ENCODE data around the gene CDC25B. TPM values are rescaled to one million over a fixed set of nuclear protein-coding genes. Genes with fewer than 3 reads are reported as not detected.

CDC25B gene
- total RNA-seq, 1 experiment from 2014 or later, result 223 TPM

GRCh38 chr20:3778976-3779375 is 17.1 kb upstream of the CDC25B start:
- Histone ChIP-seq H3K4me2 (ENCODE audit: low read length) (no peak overlapping the region), H3K27ac (ENCODE audit: low read depth, low read length) (no peak overlapping the region), H2AFZ (ENCODE audit: low read depth, low read length, poor library complexity, severe bottlenecking) (no peak overlapping the region), H4K20me1 (ENCODE audit: insufficient read depth) (no peaks in the 10 kb centered on the region), H3K27me3 (ENCODE audit: insufficient read depth, low read length) (no peaks in the 10 kb centered on the region), H3K79me2 (ENCODE audit: insufficient read depth, low read length) (peaks cover 5% of the 10 kb centered on the region; the same call in 1 of the 2 replicates), H3K9me2 (ENCODE audit: insufficient read depth) (no peaks in the 10 kb centered on the region), H3K4me3 (replicated peaks in 1 of 2; ENCODE audit: low read depth in 1 of 2, low read length in 2 of 2) (no peak overlapping the region), H3K4me1 (ENCODE audit: control insufficient read depth in 1 of 2, insufficient read depth in 2 of 2, low read length in 2 of 2) (peaks cover 0 to 7% of the 10 kb centered on the region in 2 experiments; a peak in 3 of 4 replicates), H3K9me3 (ENCODE audit: control insufficient read depth in 1 of 2, insufficient read depth in 1 of 2, low read depth in 1 of 2, low read length in 2 of 2) (peaks cover 0 to 4% of the 10 kb centered on the region in 2 experiments; a peak in 1 of 4 replicates), H3K36me3 (ENCODE audit: control insufficient read depth in 1 of 2, insufficient read depth in 2 of 2, low read length in 2 of 2) (no peaks in the 10 kb centered on the region), H3K9ac (ENCODE audit: low read length) (no peak overlapping the region)
- no peak for DNase-seq (ENCODE audit: low read depth, low spot score)
- intact Hi-C loops (cut with micrococcal nuclease), result no loop called here
- no TSS peak for BruUV-seq (replicated peaks)
- POLR2A ChIA-PET, result no interaction called here
- RAD21 ChIA-PET (ENCODE audit: low non-redundant PET in 1 of 2, low total read pairs in 2 of 2, uncharacterized antibody in 2 of 2, unreplicated experiment in 2 of 2), result no interaction called here
- ATAC-seq, result no peak
- CTCF ChIA-PET, result no interaction called here
- TF ChIP-seq YY1 (IDR thresholded peaks at IDR 0.05; ENCODE audit: extremely low read depth, insufficient replicate concordance, low read depth, low read length) (no peak), POLR2AphosphoS5 (IDR thresholded peaks at IDR 0.05; ENCODE audit: low read depth, low read length) (no peak), FOSL1 (IDR thresholded peaks at IDR 0.05; ENCODE audit: low read depth) (no peak), TCF7L2 (IDR thresholded peaks at IDR 0.05; ENCODE audit: borderline replicate concordance, extremely low read depth, insufficient read depth, insufficient read length) (no peak), RAD21 (IDR thresholded peaks at IDR 0.05; ENCODE audit: low read depth) (no peak), SP1 (IDR thresholded peaks at IDR 0.05; ENCODE audit: low read depth) (no peak), ZNF274 (IDR thresholded peaks at IDR 0.05; ENCODE audit: low read depth, low read length) (no peak), ELF1 (IDR thresholded peaks at IDR 0.05; ENCODE audit: borderline replicate concordance, low read depth) (no peak), SIN3A (IDR thresholded peaks at IDR 0.05; ENCODE audit: low read depth) (no peak)
- TF ChIP-seq, protein P1, sequence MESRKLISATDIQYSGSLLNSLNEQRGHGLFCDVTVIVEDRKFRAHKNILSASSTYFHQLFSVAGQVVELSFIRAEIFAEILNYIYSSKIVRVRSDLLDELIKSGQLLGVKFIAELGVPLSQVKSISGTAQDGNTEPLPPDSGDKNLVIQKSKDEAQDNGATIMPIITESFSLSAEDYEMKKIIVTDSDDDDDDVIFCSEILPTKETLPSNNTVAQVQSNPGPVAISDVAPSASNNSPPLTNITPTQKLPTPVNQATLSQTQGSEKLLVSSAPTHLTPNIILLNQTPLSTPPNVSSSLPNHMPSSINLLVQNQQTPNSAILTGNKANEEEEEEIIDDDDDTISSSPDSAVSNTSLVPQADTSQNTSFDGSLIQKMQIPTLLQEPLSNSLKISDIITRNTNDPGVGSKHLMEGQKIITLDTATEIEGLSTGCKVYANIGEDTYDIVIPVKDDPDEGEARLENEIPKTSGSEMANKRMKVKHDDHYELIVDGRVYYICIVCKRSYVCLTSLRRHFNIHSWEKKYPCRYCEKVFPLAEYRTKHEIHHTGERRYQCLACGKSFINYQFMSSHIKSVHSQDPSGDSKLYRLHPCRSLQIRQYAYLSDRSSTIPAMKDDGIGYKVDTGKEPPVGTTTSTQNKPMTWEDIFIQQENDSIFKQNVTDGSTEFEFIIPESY (IDR thresholded peaks at IDR 0.05; ENCODE audit: extremely low read depth, insufficient replicate concordance, low read length), result no peak
- TF ChIP-seq, protein P2, sequence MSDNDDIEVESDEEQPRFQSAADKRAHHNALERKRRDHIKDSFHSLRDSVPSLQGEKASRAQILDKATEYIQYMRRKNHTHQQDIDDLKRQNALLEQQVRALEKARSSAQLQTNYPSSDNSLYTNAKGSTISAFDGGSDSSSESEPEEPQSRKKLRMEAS (IDR thresholded peaks at IDR 0.05), result no peak

All from HCT116 (cell line).